Measurements from ENCODE around the gene HABP2.

- TF ChIP-seq EZH2 (IDR thresholded peaks at IDR 0.05; ENCODE audit: borderline replicate concordance, insufficient read depth, low read length, poor library complexity, severe bottlenecking) (no peak), TAF1 (IDR thresholded peaks at IDR 0.05; ENCODE audit: low read depth) (no peak), CTCF (IDR thresholded peaks at IDR 0.05; ENCODE audit: poor library complexity, severe bottlenecking) (no peak), RAD21 (conservative IDR thresholded peaks at IDR 0.05) (no peak)
Observed at GRCh38 chr10:113631684-113632367, 79.0 kb downstream of the HABP2 start.
